Naive thymus-derived CD4-positive, alpha-beta T cell (primary cell): ENCODE data around the gene NEURL1. TPM values are rescaled to one million over a fixed set of nuclear protein-coding genes. Genes with fewer than 3 reads are reported as not detected.
A peak's percentile ranks its signal among the peaks of the same experiment; 100 is the strongest.

Experiments used
- ATAC-seq: fragments of 150-1000 bp; cut with Tn5 transposase; 2 replicates; pipeline ENCODE4 v1.10.0; 2021; ENCODE audit warnings: mild to moderate bottlenecking, moderate library complexity
- CTCF ChIA-PET: fragments of 350-600 bp; sonication (Branson Sonifier 250); formaldehyde crosslinking; loops from one replicate; lab custom pipeline; 2021; ENCODE audit warnings: antibody characterized with exemption; lab: Charles Lee
- POLR2A ChIA-PET: fragments of 350-600 bp; sonication (Branson Sonifier 250); formaldehyde crosslinking; loops from one replicate; lab custom pipeline; 2021; ENCODE audit warnings: antibody characterized with exemption, inconsistent platforms; lab: Charles Lee
- DNase-seq, 9 donors: peaks; one replicate each; pipeline versions ENCODE4 v3.0.0 to v3.0.0-alpha.2; 2020 to 2022; ENCODE audit warnings: mixed read lengths in 1 of 9
- H3K27ac ChIP-seq: one replicate; pipeline ENCODE4 v1.7.0; 2013; ENCODE audit warnings: mild to moderate bottlenecking, low read depth, low read length, moderate library complexity
- H3K27me3 ChIP-seq, 2 donors: one replicate each; pipeline ENCODE4 v1.7.0; 2013; ENCODE audit warnings: low read length in 2 of 2, mild to moderate bottlenecking in 2 of 2, moderate library complexity in 2 of 2; ENCODE audit not compliant: control insufficient read depth in 2 of 2, insufficient read depth in 2 of 2
- H3K36me3 ChIP-seq, 3 experiments: 1 replicate in 2 of 3; 2 replicates in 1 of 3; pipeline ENCODE4 v1.7.0; 2013; ENCODE audit warnings: low read length in 3 of 3, mild to moderate bottlenecking in 3 of 3, moderate library complexity in 1 of 3; ENCODE audit not compliant: insufficient read depth in 3 of 3, control insufficient read depth in 2 of 3
- H3K4me1 ChIP-seq, 2 donors: one replicate each; pipeline ENCODE4 v1.7.0; 2013; ENCODE audit warnings: low read length in 2 of 2, mild to moderate bottlenecking in 2 of 2, moderate library complexity in 1 of 2; ENCODE audit not compliant: control insufficient read depth in 2 of 2, insufficient read depth in 2 of 2
- H3K4me3 ChIP-seq: 2 replicates; pipeline ENCODE4 v1.7.0; 2013; ENCODE audit warnings: mild to moderate bottlenecking, low read length
- H3K9me3 ChIP-seq, 3 experiments: 1 replicate in 2 of 3; 2 replicates in 1 of 3; pipeline ENCODE4 v1.7.0; 2013; ENCODE audit warnings: low read length in 3 of 3; ENCODE audit not compliant: control insufficient read depth in 2 of 3
- H3K27ac Mint-ChIP-seq, 9 donors: one replicate each; pipeline ENCODE4 v1.8.0; 2020 to 2022; ENCODE audit warnings: mixed read lengths in 9 of 9, mild to moderate bottlenecking in 8 of 9, moderate library complexity in 5 of 9, inconsistent platforms in 2 of 9
- H3K27me3 Mint-ChIP-seq, 5 donors: one replicate each; pipeline ENCODE4 v1.8.0; 2021 to 2022; ENCODE audit warnings: mixed read lengths in 5 of 5, mild to moderate bottlenecking in 1 of 5
- H3K36me3 Mint-ChIP-seq, 5 donors: one replicate each; pipeline ENCODE4 v1.8.0; 2020 to 2022; ENCODE audit warnings: mixed read lengths in 5 of 5, mild to moderate bottlenecking in 3 of 5, inconsistent platforms in 1 of 5
- H3K4me1 Mint-ChIP-seq, 7 donors: one replicate each; pipeline ENCODE4 v1.8.0; 2020 to 2022; ENCODE audit warnings: mixed read lengths in 7 of 7, mild to moderate bottlenecking in 3 of 7, inconsistent platforms in 1 of 7
- H3K4me3 Mint-ChIP-seq, 10 donors: one replicate each; pipeline ENCODE4 v1.8.0; 2020 to 2022; ENCODE audit warnings: mild to moderate bottlenecking in 10 of 10, mixed read lengths in 10 of 10, moderate library complexity in 6 of 10, inconsistent platforms in 2 of 10
- H3K9me3 Mint-ChIP-seq, 11 donors: one replicate each; pipeline ENCODE4 v1.8.0; 2020 to 2022; ENCODE audit warnings: mixed read lengths in 11 of 11, mild to moderate bottlenecking in 4 of 11, inconsistent platforms in 1 of 11, moderate library complexity in 1 of 11
- intact Hi-C, 2 donors: fragments of 100-400 bp; cut with micrococcal nuclease; formaldehyde crosslinking; loops; one replicate each; pipeline ENCODE4 v1.15.1; 2023
- polyA plus RNA-seq, 2 donors: library from polyadenylated mRNA; unstranded; fragments of 300-500 nt; fragmentation: Illumina TruSeq; gene quantifications; one replicate each; pipeline ENCODE4 v1.2.3, GENCODE V29; 2021
- total RNA-seq, 6 experiments: library from RNA in 5 of 6; stranded (reverse) in 5 of 6; gene quantifications; 1 replicate in 5 of 6; 2 replicates in 1 of 6; pipeline ENCODE4 v1.2.3 and lab custom pipeline; 2021 to 2026

The NEURL1 gene
- total and polyA plus RNA-seq, 7 experiments from 2014 or later: 0.76 to 9.2 (median 1.1) TPM

- no peaks in the 10 kb centered on the region for H3K27me3 Mint-ChIP-seq
- no peak overlapping the region for H3K4me3 Mint-ChIP-seq
- no peaks in the 10 kb centered on the region for H3K27me3 ChIP-seq
- no peaks in the 10 kb centered on the region for H3K9me3 ChIP-seq
- H3K4me1 ChIP-seq: no peaks in the 10 kb centered on the region
- H3K27ac Mint-ChIP-seq: no peak overlapping the region
- H3K36me3 Mint-ChIP-seq: peaks cover 3 to 13% (median 5%) of the 10 kb centered on the region in 5 donors
- ATAC-seq: no peak
- CTCF ChIA-PET: no interaction called here
- H3K4me3 ChIP-seq: no peak overlapping the region
- peaks cover 0 to 5% (median 0%) of the 10 kb centered on the region in 7 donors for H3K4me1 Mint-ChIP-seq
- peaks cover 0 to 9% (median 0%) of the 10 kb centered on the region in 3 experiments for H3K36me3 ChIP-seq
- H3K27ac ChIP-seq: no peak overlapping the region
- POLR2A ChIA-PET: no interaction called here
- DNase-seq: no peak
- H3K9me3 Mint-ChIP-seq: no peaks in the 10 kb centered on the region
- intact Hi-C loops: no loop called here
Observed at GRCh38 chr10:103613616-103614015, 120.1 kb downstream of the NEURL1 start.

DNA sequence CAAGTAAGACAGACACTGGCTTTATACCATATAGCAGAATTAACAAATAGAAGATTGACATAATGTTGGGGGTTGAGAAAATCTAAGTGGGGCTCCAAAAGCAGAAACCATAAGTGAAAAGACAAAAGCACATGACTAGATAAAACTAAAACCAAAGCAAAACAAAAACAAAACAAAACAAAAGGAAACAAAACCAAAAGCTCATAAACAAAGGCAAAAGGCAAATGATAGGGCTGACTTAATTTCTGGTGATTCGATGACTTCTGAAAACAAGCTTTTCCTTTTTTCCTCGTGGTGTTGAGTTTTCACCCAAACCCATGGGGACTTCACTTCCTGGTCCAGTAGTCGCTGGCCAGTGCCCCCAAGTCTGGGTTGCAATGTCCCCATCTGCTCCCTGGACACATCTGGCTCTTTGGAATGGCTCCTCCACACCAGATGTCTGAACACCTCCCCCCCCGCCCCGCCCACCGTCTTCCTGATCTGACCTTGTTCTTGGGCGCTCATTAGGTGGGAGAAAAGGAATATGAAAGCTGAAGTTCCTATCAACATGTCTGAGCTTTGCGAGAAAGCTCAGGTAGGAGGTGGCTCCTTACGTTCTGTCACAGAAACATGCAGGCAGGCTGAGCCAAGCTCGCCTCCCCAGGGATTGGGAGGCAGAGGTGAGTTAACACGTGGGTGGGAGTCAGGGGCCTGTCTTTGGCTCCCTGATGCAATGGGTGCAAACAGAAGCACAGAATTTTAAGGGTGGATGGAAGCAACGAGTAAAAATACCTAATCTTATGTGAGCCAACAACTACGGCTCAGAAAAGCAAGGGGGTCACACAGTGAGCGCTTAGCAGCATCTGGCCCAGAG lies 121.0 kb downstream of the NEURL1 start:
- no peak overlapping the region for H3K27ac ChIP-seq
- no peaks in the 10 kb centered on the region for H3K27me3 ChIP-seq
- H3K27me3 Mint-ChIP-seq: no peaks in the 10 kb centered on the region
- intact Hi-C loops: no loop called here
- H3K27ac Mint-ChIP-seq: peak overlapping the region in 2 of 9 donors; percentile 3 to 11
- H3K4me1 Mint-ChIP-seq: peaks cover 0 to 5% (median 0%) of the 10 kb centered on the region in 7 donors
- H3K9me3 ChIP-seq: no peaks in the 10 kb centered on the region
- peaks cover under 1 to 13% (median 3%) of the 10 kb centered on the region in 5 donors for H3K36me3 Mint-ChIP-seq
- peaks cover 0 to 11% (median 0%) of the 10 kb centered on the region in 3 experiments for H3K36me3 ChIP-seq
- POLR2A ChIA-PET: no interaction called here
- H3K9me3 Mint-ChIP-seq: no peaks in the 10 kb centered on the region
- DNase-seq (no peak), ATAC-seq (no peak)
- no peak overlapping the region for H3K4me3 ChIP-seq
- no peaks in the 10 kb centered on the region for H3K4me1 ChIP-seq
- H3K4me3 Mint-ChIP-seq: no peak overlapping the region
- CTCF ChIA-PET: interaction anchor here (0.6 kb wide), 1 partner anchor 104 kb away, joined by 3 read pairs; no protein-coding TSS in a partner anchor

GRCh38 chr10:103616705-103617601 lies 123.4 kb downstream of the NEURL1 start:
- Mint-ChIP-seq H3K36me3 (peaks cover 0 to 14% (median 3%) of the 10 kb centered on the region in 5 donors), H3K4me3 (no peak overlapping the region), H3K27ac (peak overlapping the region in 1 of 9 donors; percentile 87), H3K9me3 (no peaks in the 10 kb centered on the region), H3K27me3 (no peaks in the 10 kb centered on the region), H3K4me1 (peaks cover 0 to 5% (median 0%) of the 10 kb centered on the region in 7 donors)
- ChIA-PET CTCF (no interaction called here), POLR2A (no interaction called here)
- H3K4me3 ChIP-seq: no peak overlapping the region
- H3K9me3 ChIP-seq: no peaks in the 10 kb centered on the region
- H3K4me1 ChIP-seq: no peaks in the 10 kb centered on the region
- intact Hi-C loops: no loop called here
- ATAC-seq (no peak), DNase-seq (no peak)
- peaks cover 0 to 11% (median 0%) of the 10 kb centered on the region in 3 experiments for H3K36me3 ChIP-seq
- no peak overlapping the region for H3K27ac ChIP-seq
- no peaks in the 10 kb centered on the region for H3K27me3 ChIP-seq

DNA sequence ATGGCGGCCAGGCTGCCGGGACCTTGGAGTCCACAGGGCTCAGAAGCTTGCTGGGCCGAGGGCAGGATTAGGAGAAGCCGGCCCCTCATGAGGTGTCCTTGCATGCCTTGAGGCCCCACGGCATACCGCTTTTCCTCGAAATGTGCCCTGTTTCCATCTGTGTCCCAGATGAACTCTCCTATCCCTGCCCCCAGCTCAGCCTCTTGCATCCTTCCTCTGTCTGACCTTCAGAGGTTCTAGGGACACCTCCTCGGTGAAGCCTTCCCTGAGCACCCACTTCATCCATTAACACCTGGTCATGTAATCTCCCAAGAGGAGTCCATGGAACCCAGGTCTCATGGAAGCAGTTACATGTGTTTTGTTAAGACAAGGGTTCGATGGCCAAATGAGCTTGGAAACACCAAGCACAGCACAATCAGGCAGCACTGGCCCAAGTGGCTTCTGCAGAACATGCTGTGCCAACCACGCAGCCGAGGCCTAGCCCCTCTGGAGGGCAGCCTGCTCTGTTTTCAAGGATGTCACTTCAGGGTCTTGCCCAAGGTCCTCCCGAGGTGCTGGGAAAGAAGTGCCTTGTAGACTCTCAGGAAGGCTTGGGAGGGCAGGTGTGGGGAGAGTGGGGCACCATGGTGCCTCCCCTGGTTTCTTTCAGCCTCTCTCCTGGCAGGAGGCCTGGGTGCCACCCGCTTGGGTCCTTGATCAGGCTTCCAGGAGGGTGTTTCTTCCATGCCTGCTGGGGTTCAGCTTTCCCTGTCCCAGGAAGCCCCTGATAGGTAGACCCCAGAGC lies 124.3 kb downstream of the NEURL1 start:
- Mint-ChIP-seq H3K4me1 (peaks cover 0 to 5% (median 0%) of the 10 kb centered on the region in 7 donors), H3K4me3 (no peak overlapping the region), H3K27me3 (no peaks in the 10 kb centered on the region), H3K27ac (peak overlapping the region in 1 of 9 donors; percentile 14), H3K9me3 (no peaks in the 10 kb centered on the region), H3K36me3 (peaks cover 0 to 14% (median 3%) of the 10 kb centered on the region in 5 donors)
- ChIA-PET POLR2A (interaction anchor here (0.5 to 1.2 kb wide), 2 partner anchors 13 to 231 kb away, joined by 3 to 4 read pairs; no protein-coding TSS in a partner anchor), CTCF (interaction anchor here (0.8 kb wide), 1 partner anchor 22 kb away, joined by 4 read pairs; no protein-coding TSS in a partner anchor)
- Histone ChIP-seq H3K36me3 (peaks cover 0 to 11% (median 0%) of the 10 kb centered on the region in 3 experiments), H3K27me3 (no peaks in the 10 kb centered on the region), H3K4me3 (no peak overlapping the region), H3K27ac (no peak overlapping the region), H3K4me1 (no peaks in the 10 kb centered on the region), H3K9me3 (no peaks in the 10 kb centered on the region)
- DNase-seq: no peak
- intact Hi-C loops: no loop called here
- no peak for ATAC-seq

- no peaks in the 10 kb centered on the region for H3K9me3 ChIP-seq
- Mint-ChIP-seq H3K9me3 (no peaks in the 10 kb centered on the region), H3K27ac (no peak overlapping the region), H3K36me3 (peaks cover 0 to 8% (median 3%) of the 10 kb centered on the region in 5 donors), H3K4me3 (no peak overlapping the region), H3K27me3 (no peaks in the 10 kb centered on the region), H3K4me1 (peaks cover 0 to 5% (median 0%) of the 10 kb centered on the region in 7 donors)
- ATAC-seq: no peak
- intact Hi-C loops: no loop called here
- H3K36me3 ChIP-seq: peaks cover 0 to 11% (median 0%) of the 10 kb centered on the region in 3 experiments
- ChIA-PET POLR2A (interaction anchor here (0.5 to 1.2 kb wide), 2 partner anchors 12 to 230 kb away, joined by 3 to 4 read pairs; no protein-coding TSS in a partner anchor), CTCF (interaction anchor here (0.8 kb wide), 1 partner anchor 67 kb away, joined by 4 read pairs; no protein-coding TSS in a partner anchor)
- H3K27me3 ChIP-seq: no peaks in the 10 kb centered on the region
- no peaks in the 10 kb centered on the region for H3K4me1 ChIP-seq
- no peak for DNase-seq
- no peak overlapping the region for H3K27ac ChIP-seq
- no peak overlapping the region for H3K4me3 ChIP-seq
Observed at GRCh38 chr10:103618575-103619423, 125.3 kb downstream of the NEURL1 start.
